HG03108 (cell line): Measurements from ENCODE around the gene FIP1L1.
"Not testable (repeated sequence)": the region's sequence is repeated elsewhere in the genome, so short reads cannot be mapped to it uniquely, and the experiment has no call there.

ENCODE experiments used
- ATAC-seq: cut with Tn5 transposase; IDR thresholded peaks from one replicate; pipeline ENCODE4 v1.9.1; 2021; ENCODE audit warnings: moderate library complexity; ENCODE audit not compliant: unreplicated experiment

FIP1L1 gene, protein sequence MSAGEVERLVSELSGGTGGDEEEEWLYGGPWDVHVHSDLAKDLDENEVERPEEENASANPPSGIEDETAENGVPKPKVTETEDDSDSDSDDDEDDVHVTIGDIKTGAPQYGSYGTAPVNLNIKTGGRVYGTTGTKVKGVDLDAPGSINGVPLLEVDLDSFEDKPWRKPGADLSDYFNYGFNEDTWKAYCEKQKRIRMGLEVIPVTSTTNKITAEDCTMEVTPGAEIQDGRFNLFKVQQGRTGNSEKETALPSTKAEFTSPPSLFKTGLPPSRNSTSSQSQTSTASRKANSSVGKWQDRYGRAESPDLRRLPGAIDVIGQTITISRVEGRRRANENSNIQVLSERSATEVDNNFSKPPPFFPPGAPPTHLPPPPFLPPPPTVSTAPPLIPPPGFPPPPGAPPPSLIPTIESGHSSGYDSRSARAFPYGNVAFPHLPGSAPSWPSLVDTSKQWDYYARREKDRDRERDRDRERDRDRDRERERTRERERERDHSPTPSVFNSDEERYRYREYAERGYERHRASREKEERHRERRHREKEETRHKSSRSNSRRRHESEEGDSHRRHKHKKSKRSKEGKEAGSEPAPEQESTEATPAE

DNA sequence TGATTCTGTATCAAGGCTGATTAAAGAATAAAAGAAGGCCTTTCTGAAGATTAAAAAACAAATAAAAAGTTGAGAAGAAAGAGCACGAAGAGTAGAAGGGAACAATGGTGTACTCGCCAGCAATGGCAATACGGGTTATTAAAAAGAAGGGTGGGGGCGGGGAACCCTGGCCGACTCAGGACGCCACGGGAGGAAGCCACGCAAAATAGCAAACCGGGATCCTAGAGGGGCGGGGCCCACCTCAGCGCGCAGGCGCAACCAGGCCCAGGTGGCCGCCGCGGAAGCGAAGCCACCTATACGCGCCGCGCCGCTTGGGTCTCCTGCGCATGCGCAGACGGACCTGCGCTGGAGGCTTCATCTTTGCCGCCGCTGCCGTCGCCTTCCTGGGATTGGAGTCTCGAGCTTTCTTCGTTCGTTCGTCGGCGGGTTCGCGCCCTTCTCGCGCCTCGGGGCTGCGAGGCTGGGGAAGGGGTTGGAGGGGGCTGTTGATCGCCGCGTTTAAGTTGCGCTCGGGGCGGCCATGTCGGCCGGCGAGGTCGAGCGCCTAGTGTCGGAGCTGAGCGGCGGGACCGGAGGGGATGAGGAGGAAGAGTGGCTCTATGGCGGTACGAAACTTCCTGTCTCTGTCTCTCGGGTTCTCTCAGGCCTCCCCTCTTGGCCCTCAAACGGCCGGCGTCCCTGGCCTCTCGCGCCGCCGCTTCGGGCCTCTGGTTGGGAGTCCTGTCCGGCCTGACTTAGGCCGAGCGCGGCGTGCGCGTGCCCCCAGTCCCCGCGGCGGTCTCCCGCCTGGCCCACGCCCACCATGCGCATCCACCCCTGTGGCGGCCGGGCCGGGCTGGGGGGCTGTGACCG, at the start of gene FIP1L1:
Gene FIP1L1, plus strand, starts transcription at position 323 of the 852 bp plus-strand sequence. Its CDS starts 198 bp downstream, at position 521.
- peak; percentile 89 for ATAC-seq

DNA sequence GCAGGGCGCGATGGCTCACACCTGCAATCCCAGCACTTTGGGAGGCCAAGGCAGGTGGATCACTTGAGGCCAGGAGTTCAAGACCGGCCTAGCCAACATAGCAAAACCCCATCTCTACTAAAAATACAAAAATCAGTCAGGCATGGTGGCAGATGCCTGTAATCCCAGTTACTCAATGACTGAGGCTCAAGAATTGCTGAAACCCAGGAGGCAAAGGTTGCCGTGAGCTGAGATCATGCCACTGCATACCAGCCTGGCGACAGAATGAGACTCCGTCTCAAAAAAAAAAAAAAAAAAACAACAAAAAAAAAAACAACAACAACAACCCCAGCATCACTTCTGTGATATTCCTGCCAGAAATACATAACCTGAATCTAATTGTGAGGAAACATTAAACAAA, 42.5 kb upstream of the FIP1L1 start:
- not testable (repeated sequence) for ATAC-seq

DNA sequence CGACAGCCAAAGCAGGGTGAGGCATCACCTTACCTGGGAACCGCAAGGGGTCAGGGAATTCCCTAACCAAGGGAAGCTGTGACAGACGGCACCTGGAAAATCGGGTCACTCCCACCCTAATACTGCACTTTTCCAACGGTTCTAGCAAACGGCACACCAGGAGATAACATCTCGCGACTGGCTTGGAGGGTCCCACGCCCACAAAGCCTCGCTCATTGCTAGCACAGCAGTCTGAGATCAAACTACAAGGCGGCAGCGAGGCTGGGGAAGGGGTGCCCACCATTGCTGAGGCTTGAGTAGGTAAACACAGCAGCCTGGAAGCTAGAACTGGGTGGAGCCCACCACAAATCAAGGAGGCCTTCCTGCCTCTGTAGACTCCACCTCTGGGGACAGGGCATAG, 37.3 kb upstream of the FIP1L1 start:
- not testable (repeated sequence) for ATAC-seq

DNA sequence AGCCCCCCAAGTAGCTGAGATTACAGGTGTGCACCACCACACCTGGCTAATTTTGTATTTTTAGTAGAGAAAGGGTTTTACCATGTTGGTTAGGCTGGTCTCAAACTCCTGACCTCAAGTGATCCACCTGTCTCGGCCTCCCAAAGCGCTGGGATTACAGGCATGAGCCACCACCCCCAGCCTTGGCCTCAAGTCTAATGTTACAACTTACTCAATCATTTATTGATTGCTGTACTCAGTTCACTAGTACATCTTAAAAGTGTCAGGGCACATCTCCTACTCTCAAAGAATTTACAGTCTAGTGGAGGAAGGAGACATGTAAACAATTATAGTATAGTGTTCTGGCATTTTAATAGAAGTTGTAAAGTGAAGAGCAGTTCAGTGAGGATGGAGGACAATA, 31.0 kb upstream of the FIP1L1 start:
- ATAC-seq = not testable (repeated sequence)

DNA sequence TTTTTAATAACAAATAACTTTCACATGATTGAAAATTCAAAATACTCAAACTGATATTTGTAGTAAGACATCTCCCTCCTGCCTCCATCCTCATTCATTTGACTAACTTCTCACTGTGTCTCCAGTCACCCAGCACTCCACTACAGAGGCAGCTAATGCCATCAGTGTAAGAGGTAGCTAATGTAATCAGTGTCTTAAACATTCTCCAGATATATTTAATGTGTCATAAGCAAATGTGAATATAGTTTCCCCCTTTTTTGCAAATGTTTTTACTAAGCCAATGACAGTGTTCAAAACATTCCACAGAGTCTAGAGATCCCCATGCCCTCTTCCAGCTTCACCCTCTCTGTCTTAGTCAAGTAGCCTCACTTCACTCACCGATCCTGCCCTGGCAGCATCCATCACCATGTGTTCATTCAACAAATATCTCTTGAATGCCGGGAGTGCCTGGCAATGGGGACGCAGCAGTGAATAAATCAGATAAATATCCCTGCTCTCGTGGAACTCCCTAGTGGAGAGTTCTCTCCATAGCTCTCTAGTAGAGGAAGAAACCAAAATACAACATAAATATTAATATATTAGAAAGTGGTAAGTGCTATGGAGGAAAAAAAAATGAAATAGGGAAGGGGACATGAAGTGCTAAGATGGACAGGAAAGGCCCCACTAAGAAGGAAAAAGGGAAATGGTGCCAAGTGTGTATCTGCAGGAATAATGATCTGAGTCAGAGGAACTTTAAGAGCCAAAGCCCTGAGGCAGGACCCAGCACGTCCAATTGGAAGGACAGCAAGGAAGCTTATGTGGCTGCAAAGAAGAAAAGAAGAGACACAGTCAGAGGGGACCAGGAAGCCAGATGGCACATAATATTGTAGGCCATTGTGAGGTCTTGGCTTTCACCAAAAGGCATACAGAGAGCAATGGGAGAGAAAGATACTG, 30.3 kb upstream of the FIP1L1 start:
- ATAC-seq = no peak

DNA sequence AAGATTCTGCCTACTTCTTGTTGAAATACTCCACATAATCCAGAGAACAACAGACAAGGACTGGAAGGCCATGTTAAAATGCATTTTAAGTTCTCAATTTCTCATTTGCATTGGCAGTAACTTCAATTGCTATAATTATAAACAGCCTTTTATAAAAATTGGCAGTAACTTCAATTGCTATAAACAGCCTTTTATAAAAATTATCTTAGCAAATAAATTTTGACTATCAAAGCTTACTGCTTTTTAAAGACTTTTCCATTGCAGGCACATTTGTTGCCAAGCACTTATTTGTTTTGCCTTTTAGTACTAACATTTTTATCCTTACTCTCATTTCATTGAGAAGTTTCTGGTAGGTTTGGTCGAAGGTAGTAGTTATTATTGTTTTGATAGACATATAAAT, 29.4 kb upstream of the FIP1L1 start:
- ATAC-seq = no peak

DNA sequence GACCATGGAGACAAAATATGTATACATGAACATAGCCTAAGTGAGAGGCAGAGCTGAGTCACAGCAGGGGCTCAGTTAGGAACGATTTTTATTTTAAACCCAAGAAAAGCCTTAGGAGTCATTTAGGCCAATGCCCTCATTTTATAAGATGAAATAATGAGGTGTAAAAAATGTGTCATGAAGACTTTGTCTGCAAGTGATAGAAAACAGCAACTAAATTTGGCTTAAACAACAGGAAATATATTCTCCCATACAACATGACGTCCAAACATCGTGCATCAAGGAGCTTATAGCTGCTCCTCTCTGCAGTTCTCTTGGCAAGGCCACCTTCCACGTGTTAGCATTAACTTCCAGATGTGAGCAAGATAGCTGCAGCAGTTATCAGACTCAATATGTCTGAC, 28.4 kb upstream of the FIP1L1 start:
- no peak for ATAC-seq

DNA sequence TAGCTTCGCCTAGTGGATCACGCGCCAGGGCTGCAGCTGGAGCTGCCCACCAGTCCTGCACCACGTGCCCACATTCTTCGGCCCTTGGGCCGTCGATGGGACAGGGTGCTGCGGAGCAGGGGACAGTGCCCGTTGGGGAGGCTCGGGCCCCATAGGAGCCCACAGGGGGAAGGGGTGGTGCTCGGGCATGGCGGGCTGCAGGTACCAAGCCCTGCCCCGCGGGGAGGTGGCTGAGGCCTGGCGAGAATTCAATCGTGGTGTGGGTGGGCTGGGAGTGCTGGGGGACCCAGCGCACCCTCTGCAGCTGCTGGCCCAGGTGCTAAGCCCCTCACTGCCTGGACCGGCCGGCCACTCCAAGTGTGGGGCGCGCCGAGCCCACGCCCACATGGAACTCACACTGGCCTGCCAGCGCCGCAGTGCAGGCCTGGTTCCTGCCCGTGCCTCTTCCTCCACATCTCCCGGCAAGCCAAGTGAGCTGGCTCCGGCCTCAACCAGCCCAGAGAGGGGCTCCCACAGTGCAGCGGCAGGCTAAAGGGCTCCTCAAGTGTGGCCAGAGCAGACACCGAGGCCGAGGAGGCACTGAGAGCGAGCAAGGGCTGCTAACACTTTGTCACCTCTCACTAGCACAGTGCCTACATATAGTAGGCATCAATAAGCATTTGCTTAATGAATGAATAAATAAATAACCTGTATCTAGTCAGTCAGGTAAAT, 23.3 kb upstream of the FIP1L1 start:
- ATAC-seq = no peak

DNA sequence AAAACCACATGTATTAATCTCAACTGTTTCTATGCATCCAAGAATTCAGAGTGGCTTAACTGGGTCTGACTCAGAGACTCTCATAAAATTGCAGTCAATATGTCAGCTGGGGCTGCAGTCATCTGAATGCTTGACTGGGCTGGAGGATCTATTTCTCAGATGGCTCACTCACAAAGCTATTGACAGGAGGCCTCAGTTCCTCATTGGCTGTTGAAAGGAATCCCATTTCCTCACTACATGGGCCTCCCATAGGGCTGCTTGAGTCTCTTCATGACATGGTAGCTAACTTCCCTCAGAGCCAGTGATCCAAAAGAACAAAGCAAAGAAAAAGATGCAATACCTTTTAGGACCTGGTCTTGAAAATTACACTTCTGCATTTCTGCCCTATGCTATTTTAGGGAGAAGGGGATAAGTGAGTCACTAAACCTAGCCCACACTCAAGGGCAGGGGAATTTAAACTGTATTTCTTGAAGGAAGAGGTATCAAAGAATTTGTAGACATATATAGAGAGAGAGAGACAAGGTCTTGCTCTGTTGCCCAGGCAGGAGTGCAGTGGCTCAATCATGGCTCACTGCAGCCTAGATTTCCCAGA, 21.4 kb upstream of the FIP1L1 start:
- ATAC-seq = no peak

DNA sequence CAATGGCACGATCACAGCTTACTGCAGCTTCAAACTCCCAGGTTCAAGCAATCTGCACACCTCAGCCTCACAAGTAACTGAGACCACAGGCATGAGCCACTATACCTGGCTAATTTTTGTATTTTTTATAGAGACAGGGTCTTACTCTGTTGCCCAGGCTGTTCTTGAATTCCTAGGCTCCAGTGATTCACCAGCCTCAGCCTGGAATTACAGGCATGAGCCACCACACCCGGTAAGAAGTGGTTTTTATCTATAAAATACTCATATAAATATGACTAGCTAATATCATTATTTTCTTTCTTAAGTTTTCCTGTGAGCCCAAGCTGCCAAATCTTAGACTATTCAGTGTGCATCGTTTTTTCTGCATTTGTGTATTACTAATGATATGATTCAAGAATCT, 16.0 kb upstream of the FIP1L1 start:
- ATAC-seq = no peak

DNA sequence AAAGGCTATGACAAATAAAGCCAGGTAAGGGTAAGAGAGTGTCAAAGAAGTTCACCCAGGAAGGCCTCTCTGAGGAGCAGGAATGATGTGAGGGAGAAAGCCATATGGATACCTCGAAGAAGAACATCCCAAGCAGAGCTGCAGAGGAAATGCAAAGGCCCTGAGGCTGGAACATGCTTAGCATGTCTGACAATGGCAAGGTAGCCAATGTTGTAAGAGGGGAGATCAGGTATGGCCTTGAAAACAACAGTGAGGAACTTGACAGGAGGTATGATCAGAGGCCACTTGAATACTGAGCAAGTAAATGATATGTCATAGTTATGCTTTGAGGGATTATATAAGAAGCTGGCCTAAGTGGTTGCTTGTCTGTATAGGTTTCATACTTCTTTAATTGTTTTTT, 15.3 kb upstream of the FIP1L1 start:
- no peak for ATAC-seq

DNA sequence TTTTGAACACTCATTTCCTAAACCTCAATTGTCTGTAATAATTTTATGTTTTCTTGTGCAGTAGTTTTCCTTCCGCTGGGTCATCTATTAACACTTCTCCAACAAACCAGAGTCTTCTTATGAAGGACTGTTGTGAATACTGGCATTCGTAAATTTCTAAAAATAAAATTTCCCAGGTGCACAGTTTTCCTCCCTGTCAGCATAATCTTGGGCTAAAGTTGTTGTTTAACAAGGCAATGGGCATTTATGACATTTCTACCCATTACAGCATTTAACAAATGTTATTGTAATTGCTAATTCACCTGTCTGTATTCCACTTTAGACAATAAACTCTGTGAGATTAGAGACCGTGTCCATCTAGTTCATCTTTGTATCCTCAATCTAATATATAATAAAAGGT, 12.8 kb upstream of the FIP1L1 start:
- ATAC-seq = no peak

DNA sequence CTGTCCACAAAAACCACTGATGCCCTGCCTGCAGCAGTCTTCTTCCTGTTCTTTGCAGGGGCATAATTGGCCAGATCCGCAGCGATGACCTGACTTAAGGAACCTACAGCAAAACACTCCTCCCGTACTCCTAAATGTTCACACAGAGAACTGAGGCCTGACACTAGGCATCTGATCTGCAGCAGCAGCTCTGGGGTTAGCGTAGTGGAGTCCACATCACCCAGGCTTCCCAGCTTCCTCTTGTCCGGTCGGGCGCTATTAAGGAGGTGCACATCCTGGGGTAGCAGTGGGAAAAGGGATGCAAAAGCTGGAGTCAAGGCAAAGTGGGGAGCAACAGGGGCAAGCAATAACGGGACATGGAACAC, 12.3 kb upstream of the FIP1L1 start:
- ATAC-seq = peak; percentile 6

DNA sequence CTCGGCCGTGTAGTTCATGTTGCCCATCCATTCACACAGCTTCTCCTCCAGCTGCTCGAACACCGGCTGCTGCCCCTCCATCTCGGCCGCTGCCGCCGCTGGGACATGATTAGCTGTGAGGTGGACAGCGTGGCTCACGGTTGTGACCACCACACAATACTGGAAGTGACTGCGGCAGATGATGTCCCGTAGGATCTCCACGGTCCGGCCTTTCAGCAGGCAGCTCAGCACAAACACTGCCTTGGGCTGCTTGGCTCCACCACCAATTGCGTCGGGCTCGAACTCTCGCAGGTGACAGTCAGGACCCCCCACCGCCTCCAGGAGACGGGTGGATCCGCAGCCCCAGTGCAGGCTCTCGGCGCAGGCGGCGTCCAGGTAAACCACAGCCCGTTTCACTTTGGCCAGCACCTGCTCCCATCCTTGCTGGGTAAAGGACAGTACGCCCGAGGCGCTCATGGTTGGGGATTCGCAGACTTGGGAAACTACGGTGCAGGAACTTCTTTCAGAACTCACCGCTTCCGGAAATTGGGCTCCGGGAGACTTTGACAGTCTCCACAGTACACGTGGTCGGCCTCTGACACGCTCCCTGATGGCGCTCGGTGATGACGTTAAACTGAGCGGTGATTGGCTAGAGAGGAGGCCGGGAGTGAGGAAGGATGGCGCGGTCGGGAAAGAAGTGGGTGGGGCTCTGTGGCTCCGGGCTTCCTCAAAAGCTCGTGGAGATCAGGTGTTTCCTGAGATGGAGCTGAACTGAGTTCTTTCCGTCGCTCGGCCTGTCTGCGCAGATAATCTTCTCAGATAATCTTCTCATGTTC, 11.7 kb upstream of the FIP1L1 start, which contains the start of gene SCFD2:
Gene SCFD2, minus strand, starts transcription at position 576 of the 815 bp plus-strand sequence.
- ATAC-seq = peak; percentile 95

DNA sequence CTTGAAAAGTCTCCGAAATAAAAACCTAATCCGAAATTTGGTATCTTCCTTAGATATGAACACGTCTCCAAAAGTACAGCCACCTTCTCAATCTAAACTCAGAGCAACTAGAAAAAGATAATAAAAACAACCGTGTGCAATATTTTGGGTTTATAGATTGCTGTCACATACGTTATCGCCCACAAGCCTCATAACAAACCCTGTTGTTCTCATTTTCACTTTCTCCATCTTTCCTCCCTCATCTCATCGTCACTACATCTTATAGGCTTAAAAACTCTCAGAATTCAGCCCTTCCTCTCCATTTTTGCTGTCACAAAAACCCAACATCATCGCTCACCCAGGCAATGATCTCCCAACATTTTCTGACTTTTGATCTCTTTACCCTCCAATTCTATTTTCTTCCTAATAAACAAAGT, 11.1 kb upstream of the FIP1L1 start:
- no peak for ATAC-seq

DNA sequence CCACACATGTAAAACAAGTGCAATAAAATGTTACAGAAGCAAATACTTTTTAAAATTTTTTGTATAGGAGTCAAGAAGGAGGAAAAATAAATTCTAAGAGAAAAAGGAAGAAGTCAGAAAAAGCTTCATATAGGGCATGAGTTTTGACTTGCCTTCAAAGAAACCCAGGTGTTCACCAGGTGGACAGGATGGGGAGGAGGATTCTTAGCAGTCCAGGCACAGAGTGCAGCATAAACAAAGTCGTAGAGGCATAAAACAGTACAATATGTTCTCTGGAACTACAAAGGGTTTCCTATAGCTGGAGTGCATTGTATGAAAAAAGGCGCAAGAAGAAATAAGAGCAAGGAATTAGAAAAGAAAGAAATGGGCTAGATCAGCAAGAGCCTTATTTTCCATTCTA, 9.7 kb upstream of the FIP1L1 start:
- ATAC-seq = no peak

DNA sequence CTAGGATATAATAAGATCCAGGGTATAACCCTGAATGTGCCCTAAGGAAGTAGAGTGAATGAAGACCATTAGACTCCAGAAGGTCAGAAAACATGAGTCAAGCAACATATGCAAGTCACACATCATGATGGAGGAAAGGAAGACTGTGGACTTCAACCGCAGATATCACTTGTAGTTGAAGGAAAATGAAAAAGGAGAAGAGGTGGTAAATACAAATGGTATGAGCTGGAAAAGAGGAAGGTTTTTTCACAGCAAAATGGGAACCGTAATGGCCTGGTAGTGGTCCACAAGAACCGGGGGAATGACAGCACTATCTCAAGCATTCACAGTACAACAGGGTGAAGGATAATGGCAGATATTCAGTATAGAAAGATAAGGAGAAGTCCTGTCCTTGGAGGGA, 6.4 kb upstream of the FIP1L1 start:
- no peak for ATAC-seq

DNA sequence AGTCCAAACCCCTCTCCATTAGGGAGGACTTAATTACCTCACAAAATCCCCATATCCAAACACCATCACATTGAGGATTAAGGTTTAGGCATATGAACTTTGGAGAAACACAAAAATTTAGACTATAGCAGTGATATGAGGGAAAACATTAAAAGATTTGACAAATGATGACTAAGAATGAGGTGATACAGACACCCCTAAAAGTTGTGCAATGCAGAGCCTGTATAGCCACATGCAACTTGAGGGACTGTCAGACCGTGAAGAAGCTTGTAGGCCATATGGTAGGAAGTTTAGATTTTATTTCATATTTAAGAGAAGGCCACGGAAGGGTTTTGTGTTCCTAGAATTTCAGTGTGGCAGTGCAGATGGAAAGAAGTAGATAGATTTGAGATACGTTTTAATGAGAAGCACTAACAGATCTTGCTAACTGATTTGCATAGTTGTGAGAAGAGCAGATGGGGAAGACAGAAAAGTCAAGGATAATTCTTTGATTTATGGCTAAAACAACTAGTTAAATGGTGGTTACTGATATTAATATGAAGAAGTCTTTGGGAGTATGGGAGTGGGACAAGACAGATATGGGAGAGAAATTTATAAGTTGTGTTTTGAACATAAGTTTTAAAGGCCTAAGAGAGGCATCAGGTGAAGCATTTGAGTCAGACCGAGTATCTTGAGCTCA, 5.5 kb upstream of the FIP1L1 start:
- ATAC-seq = no peak
